Measurements from ENCODE around the gene PIH1D2.

DNA sequence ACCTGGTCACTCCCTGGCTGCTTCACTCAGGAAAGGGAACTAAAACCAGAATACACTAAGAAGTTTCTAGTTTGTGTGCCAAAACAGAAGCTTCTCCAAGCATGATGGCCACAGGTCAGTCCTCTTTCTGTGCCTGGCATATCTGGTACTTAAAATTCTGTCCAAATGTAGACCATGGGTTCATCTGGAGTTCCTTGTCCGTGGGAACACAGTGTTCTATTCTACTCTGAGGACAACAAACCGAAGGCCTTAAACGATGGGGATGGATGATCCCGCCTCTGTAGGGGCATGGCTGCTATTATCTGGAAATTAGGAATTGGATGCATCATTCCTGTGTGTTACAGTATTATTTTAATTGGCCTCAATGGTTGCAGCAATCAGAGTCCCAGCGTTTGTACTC, 54.8 kb downstream of the PIH1D2 start:
- TF ChIP-seq, protein P1, sequence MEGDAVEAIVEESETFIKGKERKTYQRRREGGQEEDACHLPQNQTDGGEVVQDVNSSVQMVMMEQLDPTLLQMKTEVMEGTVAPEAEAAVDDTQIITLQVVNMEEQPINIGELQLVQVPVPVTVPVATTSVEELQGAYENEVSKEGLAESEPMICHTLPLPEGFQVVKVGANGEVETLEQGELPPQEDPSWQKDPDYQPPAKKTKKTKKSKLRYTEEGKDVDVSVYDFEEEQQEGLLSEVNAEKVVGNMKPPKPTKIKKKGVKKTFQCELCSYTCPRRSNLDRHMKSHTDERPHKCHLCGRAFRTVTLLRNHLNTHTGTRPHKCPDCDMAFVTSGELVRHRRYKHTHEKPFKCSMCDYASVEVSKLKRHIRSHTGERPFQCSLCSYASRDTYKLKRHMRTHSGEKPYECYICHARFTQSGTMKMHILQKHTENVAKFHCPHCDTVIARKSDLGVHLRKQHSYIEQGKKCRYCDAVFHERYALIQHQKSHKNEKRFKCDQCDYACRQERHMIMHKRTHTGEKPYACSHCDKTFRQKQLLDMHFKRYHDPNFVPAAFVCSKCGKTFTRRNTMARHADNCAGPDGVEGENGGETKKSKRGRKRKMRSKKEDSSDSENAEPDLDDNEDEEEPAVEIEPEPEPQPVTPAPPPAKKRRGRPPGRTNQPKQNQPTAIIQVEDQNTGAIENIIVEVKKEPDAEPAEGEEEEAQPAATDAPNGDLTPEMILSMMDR (IDR thresholded peaks at IDR 0.05; ENCODE audit: extremely low read depth in 1 of 2, insufficient read depth in 1 of 2, low read depth in 1 of 2, low read length in 2 of 2) = no peak
- TF ChIP-seq FOS (IDR thresholded peaks at IDR 0.05; ENCODE audit: borderline replicate concordance, insufficient read depth, low read length) = no peak
- TF ChIP-seq POLR2AphosphoS5 (IDR thresholded peaks at IDR 0.05; ENCODE audit: insufficient read depth, low read depth, low read length) = no peak

Data from endothelial cell of umbilical vein (primary cell).